GM12878 (cell line): Measurements from ENCODE around the gene KANK4.

ENCODE experiments used
- EZH2 ChIP-seq: IDR thresholded peaks from 2 replicates; pipeline ENCODE4 v1.6.1; 2012; ENCODE audit warnings: low read depth, mild to moderate bottlenecking, control low read depth, inconsistent platforms, low read length, borderline replicate concordance; ENCODE audit not compliant: control insufficient read depth
- PAX8 ChIP-seq: fragments of 450-650 bp; IDR thresholded peaks from 2 replicates; pipeline ENCODE4 v1.6.1; 2017; ENCODE audit warnings: mild to moderate bottlenecking, moderate library complexity
- POLR2AphosphoS5 ChIP-seq: IDR thresholded peaks from 2 replicates; pipeline ENCODE4 v1.6.1; 2011; ENCODE audit warnings: mild to moderate bottlenecking, low read length, inconsistent platforms
- SP1 ChIP-seq: IDR thresholded peaks from one replicate; pipeline ENCODE4 v1.6.1; 2011; ENCODE audit warnings: low read depth, low read length
- TF ChIP-seq, protein P1 (sequence below), 3 experiments: IDR thresholded peaks in 2 of 3; conservative IDR thresholded peaks in 1 of 3; 2 replicates each; pipeline ENCODE4 v1.5.1; 2011; ENCODE audit warnings: low read depth in 3 of 3, low read length in 3 of 3, mild to moderate bottlenecking in 3 of 3, control low read depth in 2 of 3, moderate library complexity in 2 of 3, inconsistent platforms in 1 of 3, mixed read lengths in 1 of 3; ENCODE audit not compliant: control insufficient read depth in 2 of 3, insufficient read depth in 1 of 3; ENCODE audit errors: extremely low read depth in 1 of 3

- TF ChIP-seq POLR2AphosphoS5 (no peak), SP1 (no peak), PAX8 (no peak), EZH2 (no peak)
- TF ChIP-seq, protein P1, sequence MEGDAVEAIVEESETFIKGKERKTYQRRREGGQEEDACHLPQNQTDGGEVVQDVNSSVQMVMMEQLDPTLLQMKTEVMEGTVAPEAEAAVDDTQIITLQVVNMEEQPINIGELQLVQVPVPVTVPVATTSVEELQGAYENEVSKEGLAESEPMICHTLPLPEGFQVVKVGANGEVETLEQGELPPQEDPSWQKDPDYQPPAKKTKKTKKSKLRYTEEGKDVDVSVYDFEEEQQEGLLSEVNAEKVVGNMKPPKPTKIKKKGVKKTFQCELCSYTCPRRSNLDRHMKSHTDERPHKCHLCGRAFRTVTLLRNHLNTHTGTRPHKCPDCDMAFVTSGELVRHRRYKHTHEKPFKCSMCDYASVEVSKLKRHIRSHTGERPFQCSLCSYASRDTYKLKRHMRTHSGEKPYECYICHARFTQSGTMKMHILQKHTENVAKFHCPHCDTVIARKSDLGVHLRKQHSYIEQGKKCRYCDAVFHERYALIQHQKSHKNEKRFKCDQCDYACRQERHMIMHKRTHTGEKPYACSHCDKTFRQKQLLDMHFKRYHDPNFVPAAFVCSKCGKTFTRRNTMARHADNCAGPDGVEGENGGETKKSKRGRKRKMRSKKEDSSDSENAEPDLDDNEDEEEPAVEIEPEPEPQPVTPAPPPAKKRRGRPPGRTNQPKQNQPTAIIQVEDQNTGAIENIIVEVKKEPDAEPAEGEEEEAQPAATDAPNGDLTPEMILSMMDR (IDR thresholded peaks at IDR 0.05 in 2 of 3, conservative IDR thresholded peaks at IDR 0.05 in 1 of 3; ENCODE audit: control insufficient read depth in 2 of 3, extremely low read depth in 1 of 3, insufficient read depth in 1 of 3, low read depth in 3 of 3, low read length in 3 of 3) = no peak
Observed at GRCh38 chr1:62232871-62233278, 86.4 kb downstream of the KANK4 start.
